Liver (tissue), 3 donors: ENCODE results near the gene LHX3.

Source experiments
- CTCF ChIP-seq: fragments of 150-350 bp; IDR thresholded peaks from 2 replicates; pipeline ENCODE4 v1.5.1; 2017; ENCODE audit warnings: improper control_type of control experiment, low read depth, low read length; ENCODE audit not compliant: missing input control
- GABPA ChIP-seq, 2 donors: IDR thresholded peaks in 1 of 2; conservative IDR thresholded peaks in 1 of 2; 2 replicates each; pipeline ENCODE4 v1.6.1; 2016; ENCODE audit warnings: antibody characterized with exemption in 2 of 2, mild to moderate bottlenecking in 1 of 2, moderate library complexity in 1 of 2
- HNF4A ChIP-seq, 2 donors: conservative IDR thresholded peaks; 2 replicates each; pipeline ENCODE4 v1.6.1; 2016; ENCODE audit warnings: antibody characterized with exemption in 2 of 2, mild to moderate bottlenecking in 2 of 2
- RAD21 ChIP-seq, 2 donors: IDR thresholded peaks; 2 replicates each; pipeline ENCODE4 v1.6.1; 2016; ENCODE audit warnings: antibody characterized with exemption in 2 of 2, mild to moderate bottlenecking in 2 of 2
- RXRA ChIP-seq, 2 donors: IDR thresholded peaks; 2 replicates each; pipeline ENCODE4 v1.6.1; 2017 to 2018; ENCODE audit warnings: antibody characterized with exemption in 2 of 2, mild to moderate bottlenecking in 1 of 2
- TAF1 ChIP-seq: conservative IDR thresholded peaks from 2 replicates; pipeline ENCODE4 v1.6.1; 2016; ENCODE audit warnings: antibody characterized with exemption, mild to moderate bottlenecking
- YY1 ChIP-seq: IDR thresholded peaks from 2 replicates; pipeline ENCODE4 v1.6.1; 2016; ENCODE audit warnings: antibody characterized with exemption, mild to moderate bottlenecking
- donor health status: healthy.
- donor health status: healthy.

- TF ChIP-seq RAD21 (IDR thresholded peaks at IDR 0.05) (no peak), CTCF (no peak), TAF1 (no peak), HNF4A (conservative IDR thresholded peaks at IDR 0.05) (no peak), YY1 (no peak), GABPA (IDR thresholded peaks at IDR 0.05 in 1 of 2, conservative IDR thresholded peaks at IDR 0.05 in 1 of 2) (no peak), RXRA (IDR thresholded peaks at IDR 0.05) (no peak)
Observed at GRCh38 chr9:136155576-136155975, 49.4 kb downstream of the LHX3 start.
